Prostate gland (tissue), 2 donors: ENCODE results near the gene NEK9. TPM values are rescaled to one million over a fixed set of nuclear protein-coding genes. Genes with fewer than 3 reads are reported as not detected.

Experiments used
- DNase-seq: peaks from one replicate; pipeline ENCODE4 v3.0.0-alpha.2; 2019; ENCODE audit warnings: low spot score
- H3K27ac ChIP-seq, 2 donors: fragments of 200-600 bp; sonication (generic); 2 replicates each; pipeline ENCODE4 v1.5.1; 2017 to 2019
- H3K27me3 ChIP-seq: fragments of 200-600 bp; sonication (generic); replicated peaks from 2 replicates; pipeline ENCODE4 v1.5.1; 2019; ENCODE audit not compliant: insufficient read depth
- H3K36me3 ChIP-seq, 2 donors: fragments of 200-600 bp; sonication (generic); 1 replicate in 1 of 2; 2 replicates in 1 of 2; pipeline versions ENCODE4 v1.5.1 to v1.8.1; 2017 to 2019
- H3K4me1 ChIP-seq: fragments of 200-600 bp; sonication (generic); replicated peaks from 2 replicates; pipeline ENCODE4 v1.5.1; 2019
- H3K4me3 ChIP-seq, 2 donors: fragments of 200-600 bp; sonication (generic); 2 replicates each; pipeline ENCODE4 v1.5.1; 2017 to 2019
- H3K9me3 ChIP-seq: fragments of 200-600 bp; sonication (generic); 2 replicates; pipeline ENCODE4 v1.5.1; 2017
- CTCF ChIP-seq, 4 experiments: fragments of 200-600 bp in 2 of 4; fragments of 450-650 bp in 2 of 4; sonication (generic) in 2 of 4; IDR thresholded peaks; 1 replicate in 3 of 4; 2 replicates in 1 of 4; pipeline ENCODE4 v1.5.1; 2016 to 2019; ENCODE audit warnings: antibody characterized with exemption in 4 of 4, mild to moderate bottlenecking in 2 of 4, moderate library complexity in 2 of 4
- POLR2A ChIP-seq: fragments of 450-650 bp; IDR thresholded peaks from one replicate; pipeline ENCODE4 v1.6.1; 2016; ENCODE audit warnings: antibody characterized with exemption, mild to moderate bottlenecking
- POLR2AphosphoS5 ChIP-seq: sonication (generic); formaldehyde crosslinking; IDR thresholded peaks from one replicate; pipeline ENCODE4 v1.6.1; 2017; ENCODE audit warnings: antibody characterized with exemption
- WGBS: methylation state at CpG from one replicate; pipeline ENCODE4 v1.1.5; 2018; 5-methylcytosine and 5-hydroxymethylcytosine counted together
- intact Hi-C: fragments of 100-400 bp; cut with DNase I; formaldehyde crosslinking; loops from one replicate; pipeline ENCODE4 v1.14.2; 2022
- total RNA-seq, 2 donors: library from RNA; depleted of rRNA; stranded (reverse); fragments of >200 nt; gene quantifications; one replicate each; pipeline ENCODE4 v1.1.0, GENCODE V29; 2016

Gene NEK9
- total RNA-seq, 2 donors from 2014 or later = 59.5 to 89.8 TPM

- TF ChIP-seq POLR2A = no peak
- TF ChIP-seq CTCF (IDR thresholded peaks at IDR 0.05) = no peak
- no peak for TF ChIP-seq POLR2AphosphoS5
- Histone ChIP-seq H3K27ac (peak overlapping the region in 1 of 2 donors; percentile 53), H3K4me3 (no peak overlapping the region), H3K27me3 (no peaks in the 10 kb centered on the region), H3K4me1 (no peaks in the 10 kb centered on the region), H3K36me3 (peaks cover 0 to 3% of the 10 kb centered on the region in 2 donors), H3K9me3 (no peaks in the 10 kb centered on the region)
- intact Hi-C loops = no loop called here
- DNase-seq = peak; percentile 35
- WGBS = 38% methylated on average over 4 of the region's 4 CpGs
These were observed 25.4 kb downstream of the NEK9 start for GRCh38 chr14:75101491-75101890.

- no peaks in the 10 kb centered on the region for H3K27me3 ChIP-seq
- 54% methylated on average over 1 of the region's 1 CpG for WGBS
- intact Hi-C loops = no loop called here
These were observed 28.2 kb downstream of the NEK9 start for GRCh38 chr14:75098682-75099081.

GRCh38 chr14:75098212-75098611, 28.6 kb downstream of the NEK9 start:
- H3K4me3 ChIP-seq = no peak overlapping the region
- intact Hi-C loops = no loop called here
- peaks cover 3 to 6% of the 10 kb centered on the region in 2 donors for H3K36me3 ChIP-seq
- H3K27me3 ChIP-seq = no peaks in the 10 kb centered on the region
- no peaks in the 10 kb centered on the region for H3K4me1 ChIP-seq
- DNase-seq = no peak
- H3K27ac ChIP-seq = no peak overlapping the region
- H3K9me3 ChIP-seq = no peaks in the 10 kb centered on the region
- TF ChIP-seq POLR2AphosphoS5 = no peak
- TF ChIP-seq CTCF (IDR thresholded peaks at IDR 0.05) = no peak
- TF ChIP-seq POLR2A = no peak

More at GRCh38 chr14:75098682-75099081, 28.2 kb downstream of the NEK9 start:
- Histone ChIP-seq H3K27ac (no peak overlapping the region), H3K9me3 (no peaks in the 10 kb centered on the region), H3K4me1 (no peaks in the 10 kb centered on the region), H3K36me3 (peaks cover 3 to 6% of the 10 kb centered on the region in 2 donors), H3K4me3 (no peak overlapping the region)
- TF ChIP-seq POLR2AphosphoS5 (no peak), CTCF (IDR thresholded peaks at IDR 0.05) (no peak), POLR2A (no peak)
- no peak for DNase-seq

GRCh38 chr14:75096959-75097358, 29.9 kb downstream of the NEK9 start:
- intact Hi-C loops = no loop called here
- Histone ChIP-seq H3K27me3 (no peaks in the 10 kb centered on the region), H3K36me3 (peaks cover 3 to 6% of the 10 kb centered on the region in 2 donors), H3K27ac (no peak overlapping the region), H3K4me3 (no peak overlapping the region), H3K9me3 (no peaks in the 10 kb centered on the region), H3K4me1 (no peaks in the 10 kb centered on the region)
- 88% methylated on average over 6 of the region's 6 CpGs for WGBS
- TF ChIP-seq POLR2AphosphoS5 (no peak), POLR2A (no peak), CTCF (IDR thresholded peaks at IDR 0.05) (no peak)
- no peak for DNase-seq

GRCh38 chr14:75095690-75096089, 31.2 kb downstream of the NEK9 start:
- Histone ChIP-seq H3K36me3 (peaks cover 3 to 6% of the 10 kb centered on the region in 2 donors), H3K27me3 (no peaks in the 10 kb centered on the region)
- 94% methylated on average over 4 of the region's 4 CpGs for WGBS

More at GRCh38 chr14:75095690-75096089, 31.2 kb downstream of the NEK9 start:
- DNase-seq = no peak
- H3K27ac ChIP-seq = no peak overlapping the region
- intact Hi-C loops = no loop called here
- no peaks in the 10 kb centered on the region for H3K9me3 ChIP-seq
- H3K4me1 ChIP-seq = no peaks in the 10 kb centered on the region
- no peak overlapping the region for H3K4me3 ChIP-seq
- TF ChIP-seq POLR2AphosphoS5 (no peak), CTCF (IDR thresholded peaks at IDR 0.05) (no peak), POLR2A (no peak)
